Common myeloid progenitor, CD34-positive (primary cell): ENCODE measurements around the gene ZNF735.
"Not testable (repeated sequence)": the region's sequence is repeated elsewhere in the genome, so short reads cannot be mapped to it uniquely, and the experiment has no call there.

Experiments used
- CTCF ChIA-PET: fragments of 350-600 bp; sonication (Branson Sonifier 250); formaldehyde crosslinking; loops from one replicate; lab custom pipeline; 2021; ENCODE audit warnings: antibody characterized with exemption; lab: Charles Lee
- POLR2A ChIA-PET: fragments of 350-600 bp; sonication (Branson Sonifier 250); formaldehyde crosslinking; loops from one replicate; lab custom pipeline; 2021; ENCODE audit warnings: antibody characterized with exemption; lab: Charles Lee
- DNase-seq, 3 donors: peaks; one replicate each; pipeline versions ENCODE4 v3.0.0 to v3.0.0-alpha.2; 2013
- H3K27ac ChIP-seq, 2 experiments: 1 replicate in 1 of 2; 2 replicates in 1 of 2; pipeline ENCODE4 v1.7.0; 2013; ENCODE audit warnings: inconsistent platforms in 2 of 2, low read length in 2 of 2, mild to moderate bottlenecking in 2 of 2, low read depth in 1 of 2, moderate library complexity in 1 of 2; ENCODE audit not compliant: severe bottlenecking in 2 of 2, insufficient read depth in 1 of 2, poor library complexity in 1 of 2
- H3K27me3 ChIP-seq, 5 experiments: replicated peaks in 2 of 5; 1 replicate in 3 of 5; 2 replicates in 2 of 5; pipeline versions ENCODE4 v1.6.1 to v1.7.0; 2013; ENCODE audit warnings: low read length in 4 of 5, mild to moderate bottlenecking in 2 of 5, moderate library complexity in 2 of 5, inconsistent platforms in 1 of 5; ENCODE audit not compliant: insufficient read depth in 5 of 5, control insufficient read depth in 4 of 5
- H3K36me3 ChIP-seq, 4 experiments: 1 replicate in 2 of 4; 2 replicates in 2 of 4; pipeline versions ENCODE4 v1.6.1 to v1.7.0; 2013; ENCODE audit warnings: low read length in 3 of 4, control low read depth in 1 of 4, mild to moderate bottlenecking in 1 of 4; ENCODE audit not compliant: control insufficient read depth in 4 of 4, insufficient read depth in 4 of 4
- H3K4me1 ChIP-seq, 4 experiments: 1 replicate in 3 of 4; 2 replicates in 1 of 4; pipeline versions ENCODE4 v1.6.1 to v1.7.1; 2013; ENCODE audit warnings: low read length in 3 of 4, mild to moderate bottlenecking in 3 of 4, control low read depth in 1 of 4, inconsistent platforms in 1 of 4, moderate library complexity in 1 of 4; ENCODE audit not compliant: control insufficient read depth in 4 of 4, insufficient read depth in 4 of 4; ENCODE audit errors: control extremely low read depth in 1 of 4
- H3K4me3 ChIP-seq, 7 experiments: 1 replicate in 4 of 7; 2 replicates in 3 of 7; pipeline versions ENCODE4 v1.5.1 to v1.7.0; 2013; ENCODE audit warnings: mild to moderate bottlenecking in 7 of 7, low read length in 6 of 7, moderate library complexity in 6 of 7, inconsistent platforms in 2 of 7, low read depth in 2 of 7, control low read depth in 1 of 7; ENCODE audit not compliant: insufficient read depth in 4 of 7, control insufficient read depth in 1 of 7; ENCODE audit errors: extremely low read depth in 1 of 7
- H3K9me3 ChIP-seq, 5 experiments: 1 replicate in 4 of 5; 2 replicates in 1 of 5; pipeline versions ENCODE4 v1.6.1 to v1.7.1; 2013; ENCODE audit warnings: low read length in 4 of 5, mild to moderate bottlenecking in 2 of 5, inconsistent platforms in 1 of 5, low read depth in 1 of 5, moderate library complexity in 1 of 5; ENCODE audit not compliant: control insufficient read depth in 4 of 5, insufficient read depth in 2 of 5; ENCODE audit errors: control extremely low read depth in 1 of 5
- WGBS: methylation state at CpG from one replicate; pipeline ENCODE4 v1.1.5; 2013; ENCODE audit not compliant: insufficient coverage; 5-methylcytosine and 5-hydroxymethylcytosine counted together

ZNF735 gene

DNA sequence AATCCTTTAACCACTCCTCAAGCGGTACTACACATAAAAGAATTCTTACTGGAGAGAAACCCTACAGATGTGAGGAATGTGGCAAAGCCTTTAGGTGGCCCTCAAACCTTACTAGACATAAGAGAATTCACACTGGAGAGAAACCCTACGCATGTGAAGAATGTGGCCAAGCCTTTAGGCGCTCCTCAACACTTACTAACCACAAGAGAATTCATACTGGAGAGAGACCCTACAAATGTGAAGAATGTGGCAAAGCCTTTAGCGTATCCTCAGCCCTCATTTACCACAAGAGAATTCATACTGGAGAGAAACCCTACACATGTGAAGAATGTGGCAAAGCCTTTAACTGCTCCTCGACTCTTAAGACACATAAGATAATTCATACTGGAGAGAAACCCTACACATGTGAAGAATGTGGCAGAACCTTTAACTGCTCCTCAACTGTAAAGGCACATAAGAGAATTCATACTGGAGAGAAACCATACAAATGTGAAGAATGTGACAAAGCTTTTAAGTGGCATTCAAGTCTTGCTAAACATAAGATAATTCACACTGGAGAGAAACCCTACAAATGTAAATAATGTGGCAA is 12.8 kb downstream of the ZNF735 start:
- WGBS: 94% methylated on average over 3 of the region's 5 CpGs
- CTCF ChIA-PET, DNase-seq, H3K36me3 ChIP-seq, POLR2A ChIA-PET, H3K4me1 ChIP-seq, H3K4me3 ChIP-seq, H3K27me3 ChIP-seq, H3K27ac ChIP-seq: not testable (repeated sequence)
- H3K9me3 ChIP-seq: peaks cover under 1 to 29% (median 11%) of the 10 kb centered on the region in 5 experiments

DNA sequence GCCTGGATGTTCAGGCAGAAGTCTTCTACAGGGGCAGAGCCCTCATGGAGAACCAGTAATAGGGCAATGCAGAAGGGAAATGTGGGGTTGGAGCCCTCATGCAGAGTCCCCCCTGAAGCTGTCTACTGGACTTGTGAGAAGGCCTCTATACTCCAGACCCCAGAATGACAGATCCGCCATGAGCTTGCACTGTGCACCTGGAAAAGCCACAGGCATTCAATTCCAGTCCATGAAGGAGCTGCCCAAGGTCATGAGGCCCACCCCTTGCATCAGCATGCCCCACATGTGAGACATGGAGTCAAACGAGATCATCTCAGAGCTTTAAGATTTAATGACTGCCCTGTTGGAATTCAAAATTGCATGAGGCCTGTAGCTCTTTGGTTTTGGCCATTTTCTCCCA is 16.4 kb downstream of the ZNF735 start:
- H3K4me3 ChIP-seq: no peak overlapping the region
- H3K27ac ChIP-seq: no peak overlapping the region
- ChIA-PET CTCF (no interaction called here), POLR2A (no interaction called here)
- no peaks in the 10 kb centered on the region for H3K36me3 ChIP-seq
- DNase-seq: no peak
- H3K27me3 ChIP-seq: no peaks in the 10 kb centered on the region
- H3K4me1 ChIP-seq: no peaks in the 10 kb centered on the region
- 63% methylated on average over 2 of the region's 2 CpGs for WGBS
- peaks cover 3 to 29% (median 23%) of the 10 kb centered on the region in 5 experiments for H3K9me3 ChIP-seq

DNA sequence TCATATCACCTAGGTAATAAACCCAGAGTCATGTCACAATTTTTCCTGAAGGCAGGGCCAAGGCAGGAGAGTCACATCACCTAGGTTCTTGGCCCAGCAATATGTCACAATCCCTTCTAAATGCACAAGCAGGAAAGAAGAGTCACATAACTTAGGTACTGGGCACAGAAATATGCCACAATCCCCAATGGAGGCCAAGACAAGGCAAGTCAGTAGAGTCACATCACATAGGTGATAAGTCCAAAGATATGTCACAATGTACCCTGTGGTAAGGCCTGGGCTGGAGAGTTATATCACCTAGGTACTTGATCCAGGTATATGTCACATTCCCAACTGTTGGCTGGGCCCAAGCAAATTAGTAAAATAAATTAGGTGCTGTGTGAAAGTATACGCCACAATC is 21.2 kb downstream of the ZNF735 start, which contains the start of gene ZNF679:
Gene ZNF679 (plus strand): TSS at position 301 of the 400 bp plus-strand sequence. CDS start 20,644 bp downstream, outside the sequence.
- POLR2A ChIA-PET, H3K27ac ChIP-seq, DNase-seq, H3K36me3 ChIP-seq, H3K27me3 ChIP-seq, CTCF ChIA-PET, H3K4me1 ChIP-seq, H3K4me3 ChIP-seq: not testable (repeated sequence)
- WGBS: 86% methylated on average over 1 of the region's 1 CpG
- H3K9me3 ChIP-seq: peaks cover 2 to 28% (median 19%) of the 10 kb centered on the region in 5 experiments

DNA sequence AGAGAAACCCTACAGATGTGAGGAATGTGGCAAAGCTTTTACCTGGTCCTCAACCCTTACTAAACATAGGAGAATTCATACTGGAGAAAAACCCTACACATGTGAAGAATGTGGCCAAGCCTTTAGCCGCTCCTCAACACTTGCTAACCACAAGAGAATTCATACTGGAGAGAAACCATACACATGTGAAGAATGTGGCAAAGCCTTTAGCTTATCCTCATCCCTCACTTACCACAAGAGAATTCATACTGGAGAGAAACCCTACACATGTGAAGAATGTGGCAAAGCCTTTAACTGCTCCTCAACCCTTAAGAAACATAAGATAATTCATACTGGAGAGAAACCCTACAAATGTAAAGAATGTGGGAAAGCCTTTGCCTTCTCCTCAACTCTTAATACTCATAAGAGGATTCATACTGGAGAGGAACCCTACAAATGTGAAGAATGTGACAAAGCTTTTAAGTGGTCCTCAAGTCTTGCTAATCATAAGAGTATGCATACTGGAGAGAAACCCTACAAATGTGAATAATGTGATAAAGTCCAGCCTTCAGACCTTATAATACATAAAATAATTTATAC is 59.4 kb downstream of the ZNF735 start:
- peaks cover 5 to 24% (median 7%) of the 10 kb centered on the region in 5 experiments for H3K9me3 ChIP-seq
- WGBS: 86% methylated on average over 1 of the region's 1 CpG

More for the DNA sequence above, 59.4 kb downstream of the ZNF735 start:
- Histone ChIP-seq H3K4me1 (no peaks in the 10 kb centered on the region), H3K27ac (no peak overlapping the region), H3K4me3 (no peak overlapping the region), H3K36me3 (no peaks in the 10 kb centered on the region), H3K27me3 (no peaks in the 10 kb centered on the region)
- no peak for DNase-seq
- ChIA-PET CTCF (interaction anchor here (0.7 kb wide), 1 partner anchor 196 kb away, joined by 3 read pairs; no protein-coding TSS in a partner anchor), POLR2A (no interaction called here)
